ENCODE results near the gene SMIM14. TPM values are rescaled to one million over a fixed set of nuclear protein-coding genes. Genes with fewer than 3 reads are reported as not detected.
A peak's percentile ranks its signal among the peaks of the same experiment; 100 is the strongest.
"Not testable (repeated sequence)": the region's sequence is repeated elsewhere in the genome, so short reads cannot be mapped to it uniquely, and the experiment has no call there.

Gene SMIM14
- total and polyA plus RNA-seq, 3 donors from 2014 or later = 20.4 to 73.8 (median 32.0) TPM

DNA sequence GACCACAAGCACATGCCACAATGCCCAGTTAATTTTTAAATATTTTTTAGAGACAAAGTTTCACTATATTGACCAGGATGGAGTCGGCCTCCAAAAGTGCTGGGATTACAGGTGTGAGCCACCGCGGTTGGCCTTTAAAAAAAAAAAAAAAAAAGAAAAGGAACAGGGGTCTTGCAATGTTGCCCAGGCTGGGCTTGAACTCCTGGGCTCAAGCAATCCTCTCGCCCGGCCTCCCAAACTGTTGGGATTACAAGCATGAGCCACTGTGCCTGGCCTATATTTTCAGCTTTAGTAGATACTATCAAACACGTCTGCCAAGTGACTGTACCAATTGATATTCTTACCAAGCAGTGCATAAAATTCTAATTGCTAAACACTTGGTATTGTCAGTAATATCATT, 120.2 kb downstream of the SMIM14 start:
- WGBS, 2 donors = 95% methylated on average over 6 of the region's 6 CpGs
- DNase-seq = no peak
- no peaks in the 10 kb centered on the region for H3K9me3 ChIP-seq
- H3K27ac ChIP-seq = no peak overlapping the region
- no peaks in the 10 kb centered on the region for H3K27me3 ChIP-seq
- H3K36me3 ChIP-seq (ENCODE audit: low read depth, missing control alignments) = no peaks in the 10 kb centered on the region
- TF ChIP-seq, protein P1, sequence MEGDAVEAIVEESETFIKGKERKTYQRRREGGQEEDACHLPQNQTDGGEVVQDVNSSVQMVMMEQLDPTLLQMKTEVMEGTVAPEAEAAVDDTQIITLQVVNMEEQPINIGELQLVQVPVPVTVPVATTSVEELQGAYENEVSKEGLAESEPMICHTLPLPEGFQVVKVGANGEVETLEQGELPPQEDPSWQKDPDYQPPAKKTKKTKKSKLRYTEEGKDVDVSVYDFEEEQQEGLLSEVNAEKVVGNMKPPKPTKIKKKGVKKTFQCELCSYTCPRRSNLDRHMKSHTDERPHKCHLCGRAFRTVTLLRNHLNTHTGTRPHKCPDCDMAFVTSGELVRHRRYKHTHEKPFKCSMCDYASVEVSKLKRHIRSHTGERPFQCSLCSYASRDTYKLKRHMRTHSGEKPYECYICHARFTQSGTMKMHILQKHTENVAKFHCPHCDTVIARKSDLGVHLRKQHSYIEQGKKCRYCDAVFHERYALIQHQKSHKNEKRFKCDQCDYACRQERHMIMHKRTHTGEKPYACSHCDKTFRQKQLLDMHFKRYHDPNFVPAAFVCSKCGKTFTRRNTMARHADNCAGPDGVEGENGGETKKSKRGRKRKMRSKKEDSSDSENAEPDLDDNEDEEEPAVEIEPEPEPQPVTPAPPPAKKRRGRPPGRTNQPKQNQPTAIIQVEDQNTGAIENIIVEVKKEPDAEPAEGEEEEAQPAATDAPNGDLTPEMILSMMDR (IDR thresholded peaks at IDR 0.05) = no peak
- TF ChIP-seq POLR2A (IDR thresholded peaks at IDR 0.05) = no peak
- H3K4me1 ChIP-seq = no peaks in the 10 kb centered on the region
- intact Hi-C loops (cut with DNase I; ENCODE audit: low total_unique reads) = no loop called here
- no peak overlapping the region for H3K4me3 ChIP-seq

DNA sequence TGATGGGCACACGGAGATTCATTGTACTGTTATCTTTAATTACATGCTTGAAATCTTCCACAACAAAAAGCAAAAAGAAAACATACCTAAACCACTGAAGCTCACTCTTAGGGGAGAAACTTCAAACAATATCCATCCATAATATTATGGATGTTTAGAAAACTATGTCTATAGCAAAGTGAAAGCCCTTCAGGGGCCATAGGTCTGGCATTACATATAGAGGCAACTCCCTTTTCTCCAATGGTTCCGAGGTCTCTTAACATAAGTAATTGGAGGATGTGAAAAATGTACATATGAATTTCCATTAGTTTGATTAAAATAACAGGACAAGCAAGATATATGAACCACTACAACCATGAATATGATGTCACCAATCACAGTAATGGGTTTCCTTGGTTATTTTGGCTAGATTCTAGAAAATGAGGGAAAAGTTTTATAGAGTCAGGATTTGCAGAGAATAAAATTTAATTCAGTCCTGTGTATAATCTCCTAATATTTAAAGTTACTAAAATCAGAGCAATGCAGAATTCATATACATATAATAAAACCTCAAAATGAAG, 122.2 kb downstream of the SMIM14 start:
- H3K27me3 ChIP-seq = no peaks in the 10 kb centered on the region
- TF ChIP-seq POLR2A (IDR thresholded peaks at IDR 0.05) = no peak
- TF ChIP-seq, protein P1 (IDR thresholded peaks at IDR 0.05) = no peak
- WGBS, 2 donors = 78 to 82% methylated on average over 2 of the region's 2 CpGs
- no peak for DNase-seq
- H3K36me3 ChIP-seq (ENCODE audit: low read depth, missing control alignments) = no peaks in the 10 kb centered on the region
- no peaks in the 10 kb centered on the region for H3K4me1 ChIP-seq
- no peak overlapping the region for H3K4me3 ChIP-seq
- H3K9me3 ChIP-seq = no peaks in the 10 kb centered on the region
- no peak overlapping the region for H3K27ac ChIP-seq
- intact Hi-C loops (cut with DNase I; ENCODE audit: low total_unique reads) = no loop called here

DNA sequence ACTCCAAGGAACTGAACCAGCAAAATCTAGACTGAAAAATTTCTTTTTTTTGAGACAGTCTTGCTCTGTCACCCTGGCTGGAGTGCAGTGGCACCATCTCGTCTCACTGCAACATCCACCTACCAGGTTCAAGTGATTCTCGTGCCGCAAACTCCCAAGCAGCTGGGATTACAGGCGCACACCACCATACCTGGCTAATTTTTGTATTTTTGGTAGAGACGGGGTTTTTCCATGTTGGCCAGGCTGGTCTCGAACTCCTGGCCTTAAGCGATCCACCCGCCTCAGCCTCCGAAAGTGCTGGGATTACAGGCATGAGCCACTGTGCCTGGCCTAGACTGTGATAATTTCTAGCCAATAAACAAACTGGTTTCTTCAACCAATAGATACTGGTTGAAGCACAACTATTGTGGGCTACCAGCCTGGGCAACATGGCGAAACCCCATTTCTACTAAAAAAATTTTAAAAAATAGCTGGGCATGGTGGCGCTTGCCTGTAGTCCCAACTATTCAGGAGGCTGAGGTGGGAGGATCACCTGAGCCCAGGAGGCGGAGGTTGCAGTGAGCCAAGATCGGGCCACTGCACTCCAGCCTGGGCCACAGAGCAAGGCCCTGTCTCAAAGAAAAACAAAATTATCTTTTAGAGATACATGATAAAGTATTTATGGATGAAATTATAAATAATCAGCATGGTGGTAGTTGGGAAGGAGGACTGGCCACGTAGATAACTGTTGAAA, 122.8 kb downstream of the SMIM14 start:
- H3K27ac ChIP-seq; H3K27me3 ChIP-seq; intact Hi-C loops (cut with DNase I; ENCODE audit: low total_unique reads); H3K4me1 ChIP-seq; H3K36me3 ChIP-seq (ENCODE audit: low read depth, missing control alignments); H3K9me3 ChIP-seq; DNase-seq; H3K4me3 ChIP-seq: not testable (repeated sequence)
- WGBS, 2 donors = 94 to 95% methylated on average over 14 of the region's 14 CpGs

DNA sequence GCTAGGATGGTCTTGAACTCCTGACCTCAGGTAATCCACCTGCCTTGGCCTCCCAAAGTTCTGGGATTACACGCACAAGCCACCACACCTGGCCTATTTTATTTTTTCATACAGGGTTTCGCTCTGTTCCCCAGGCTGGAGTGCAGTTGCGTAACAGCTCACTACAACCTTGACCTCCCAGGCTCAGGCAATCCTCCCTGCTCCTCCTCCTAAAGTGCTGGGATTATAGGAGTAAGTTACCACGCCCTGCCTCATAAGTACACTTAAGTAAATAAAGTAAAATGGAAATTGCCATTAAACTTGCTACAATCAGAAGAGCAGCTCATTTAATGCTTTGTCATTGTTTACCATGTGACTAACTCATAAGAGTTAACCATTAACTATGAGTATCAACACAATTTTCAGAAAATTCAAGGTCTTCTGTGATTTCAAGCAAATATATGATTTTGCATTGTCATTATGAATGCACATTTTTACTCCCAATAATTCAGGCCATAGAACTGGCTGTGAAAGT, 123.7 kb downstream of the SMIM14 start:
- no peaks in the 10 kb centered on the region for H3K9me3 ChIP-seq
- WGBS, 2 donors = 53 to 66% methylated on average over 4 of the region's 4 CpGs
- peak overlapping the region in 1 of 2 donors; percentile 19 for H3K27ac ChIP-seq
- intact Hi-C loops (cut with DNase I; ENCODE audit: low total_unique reads) = no loop called here
- H3K4me1 ChIP-seq = no peaks in the 10 kb centered on the region
- DNase-seq = peak; percentile 37
- no peaks in the 10 kb centered on the region for H3K36me3 ChIP-seq (ENCODE audit: low read depth, missing control alignments)
- H3K4me3 ChIP-seq = no peak overlapping the region
- no peak for TF ChIP-seq POLR2A (IDR thresholded peaks at IDR 0.05)
- TF ChIP-seq, protein P1 (IDR thresholded peaks at IDR 0.05) = no peak
- no peaks in the 10 kb centered on the region for H3K27me3 ChIP-seq

DNA sequence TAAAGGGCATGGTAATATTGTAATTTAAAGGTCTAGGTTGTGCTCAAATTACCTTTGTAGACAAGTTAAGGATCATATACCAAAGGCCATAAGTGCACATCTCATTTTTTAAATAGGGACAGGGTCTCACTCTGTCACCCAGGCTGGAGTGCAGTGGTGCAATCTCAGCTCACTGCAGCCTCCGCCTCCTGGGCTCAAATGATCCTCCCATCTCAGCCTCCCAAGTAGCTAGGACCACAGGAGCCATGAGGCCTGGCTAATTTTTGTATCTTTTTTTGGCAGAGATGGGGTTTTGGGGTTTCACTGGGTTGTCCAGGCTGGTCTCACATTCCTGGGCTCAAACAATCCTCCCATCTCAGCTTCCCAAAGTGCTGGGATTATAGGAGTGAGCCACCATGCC, 124.4 kb downstream of the SMIM14 start:
- H3K36me3 ChIP-seq (ENCODE audit: low read depth, missing control alignments); H3K9me3 ChIP-seq; H3K4me3 ChIP-seq; H3K27me3 ChIP-seq; H3K4me1 ChIP-seq; intact Hi-C loops (cut with DNase I; ENCODE audit: low total_unique reads); DNase-seq: not testable (repeated sequence)
- WGBS, 2 donors = 75 to 100% methylated on average over 1 of the region's 1 CpG
- peak overlapping the region in 1 of 2 donors; percentile 19 for H3K27ac ChIP-seq
